ENCODE results near the gene PCDH9.

DNA sequence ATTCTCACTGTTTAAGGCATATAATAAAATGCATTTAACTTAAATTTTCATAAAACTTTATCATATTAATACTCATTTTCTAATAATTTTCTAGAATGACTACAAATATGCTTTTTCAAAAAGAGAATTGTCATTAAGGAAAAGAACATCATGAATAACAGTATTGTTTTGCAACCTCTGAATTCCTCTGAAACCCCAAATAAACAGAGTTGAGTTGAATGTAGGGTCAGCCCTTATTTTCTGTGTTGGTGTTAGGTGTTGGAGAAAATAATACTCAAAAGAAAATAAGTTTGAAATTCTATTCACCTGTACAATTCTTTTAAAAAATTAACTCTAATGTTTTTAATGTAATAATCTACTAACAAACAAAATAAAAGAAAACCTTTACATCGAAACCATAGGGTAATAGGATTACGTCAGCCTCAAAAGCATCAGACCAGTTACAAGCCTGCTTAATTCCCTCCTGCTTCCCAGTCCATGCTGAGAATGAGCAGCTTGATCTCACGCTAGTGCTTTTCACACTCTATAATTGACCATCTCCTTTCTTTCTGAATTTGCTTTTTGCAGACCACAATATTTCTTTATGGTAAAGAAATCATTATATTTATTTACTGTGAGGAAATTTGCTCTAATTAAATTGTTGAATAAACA is 160.9 kb downstream of the PCDH9 start:
- TF ChIP-seq, protein P1, sequence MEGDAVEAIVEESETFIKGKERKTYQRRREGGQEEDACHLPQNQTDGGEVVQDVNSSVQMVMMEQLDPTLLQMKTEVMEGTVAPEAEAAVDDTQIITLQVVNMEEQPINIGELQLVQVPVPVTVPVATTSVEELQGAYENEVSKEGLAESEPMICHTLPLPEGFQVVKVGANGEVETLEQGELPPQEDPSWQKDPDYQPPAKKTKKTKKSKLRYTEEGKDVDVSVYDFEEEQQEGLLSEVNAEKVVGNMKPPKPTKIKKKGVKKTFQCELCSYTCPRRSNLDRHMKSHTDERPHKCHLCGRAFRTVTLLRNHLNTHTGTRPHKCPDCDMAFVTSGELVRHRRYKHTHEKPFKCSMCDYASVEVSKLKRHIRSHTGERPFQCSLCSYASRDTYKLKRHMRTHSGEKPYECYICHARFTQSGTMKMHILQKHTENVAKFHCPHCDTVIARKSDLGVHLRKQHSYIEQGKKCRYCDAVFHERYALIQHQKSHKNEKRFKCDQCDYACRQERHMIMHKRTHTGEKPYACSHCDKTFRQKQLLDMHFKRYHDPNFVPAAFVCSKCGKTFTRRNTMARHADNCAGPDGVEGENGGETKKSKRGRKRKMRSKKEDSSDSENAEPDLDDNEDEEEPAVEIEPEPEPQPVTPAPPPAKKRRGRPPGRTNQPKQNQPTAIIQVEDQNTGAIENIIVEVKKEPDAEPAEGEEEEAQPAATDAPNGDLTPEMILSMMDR (IDR thresholded peaks at IDR 0.05; ENCODE audit: low read depth, low read length) = no peak
- TF ChIP-seq EZH2phosphoT487 (IDR thresholded peaks at IDR 0.05; ENCODE audit: low read depth) = no peak

Measured in OCI-LY3 (cell line).